HG03457 (cell line): ENCODE results near the gene C7.

Experiments
- ATAC-seq: cut with Tn5 transposase; IDR thresholded peaks from one replicate; pipeline ENCODE4 v1.9.1; 2021; ENCODE audit warnings: moderate number of reproducible peaks; ENCODE audit not compliant: unreplicated experiment

The C7 gene

DNA sequence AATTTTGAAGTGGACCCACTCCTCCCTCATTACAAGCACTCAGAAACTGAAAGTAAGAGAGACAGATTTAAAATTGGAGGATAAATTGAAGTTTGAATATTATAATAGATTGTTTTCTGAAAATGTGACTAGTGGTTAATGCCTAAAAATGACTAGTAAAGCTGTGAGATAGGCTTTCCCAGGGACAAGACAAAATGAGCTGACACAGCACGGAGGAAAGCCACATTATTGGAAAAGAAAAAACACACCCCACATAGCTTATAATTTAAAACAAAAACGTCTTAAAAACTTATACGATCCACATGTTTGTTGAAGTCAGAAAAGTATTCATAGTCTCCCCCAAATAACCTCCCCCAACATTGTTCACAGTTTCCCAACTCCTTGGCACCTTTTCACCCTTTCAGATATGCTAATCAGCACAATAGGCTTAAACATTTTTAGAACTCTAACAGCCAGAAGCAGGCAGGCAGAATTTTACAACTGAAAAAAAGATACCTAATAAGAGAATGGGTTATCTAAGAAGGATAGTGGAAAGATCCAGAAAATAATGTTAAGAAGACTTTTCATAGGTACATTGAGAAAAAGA is 6.1 kb downstream of the C7 start:
- no peak for ATAC-seq

DNA sequence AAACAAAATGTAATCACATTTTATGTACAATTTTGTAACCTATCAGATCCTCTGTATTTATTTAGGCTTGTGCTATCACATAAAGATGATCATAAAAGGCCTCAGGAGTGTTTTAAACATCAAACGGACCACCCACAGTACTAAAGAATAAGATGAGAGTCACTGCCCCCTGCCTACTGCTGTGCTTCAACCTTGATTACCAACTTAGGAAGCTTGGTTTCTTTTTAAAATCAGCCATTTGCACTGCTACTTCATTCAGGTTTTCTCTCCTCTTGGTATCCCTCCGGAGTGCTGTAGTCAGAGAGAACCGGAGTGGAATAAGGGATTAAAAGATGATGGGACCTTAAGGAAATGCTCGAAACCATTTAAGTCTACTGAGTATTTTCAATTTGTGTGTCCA is 6.9 kb downstream of the C7 start:
- no peak for ATAC-seq

DNA sequence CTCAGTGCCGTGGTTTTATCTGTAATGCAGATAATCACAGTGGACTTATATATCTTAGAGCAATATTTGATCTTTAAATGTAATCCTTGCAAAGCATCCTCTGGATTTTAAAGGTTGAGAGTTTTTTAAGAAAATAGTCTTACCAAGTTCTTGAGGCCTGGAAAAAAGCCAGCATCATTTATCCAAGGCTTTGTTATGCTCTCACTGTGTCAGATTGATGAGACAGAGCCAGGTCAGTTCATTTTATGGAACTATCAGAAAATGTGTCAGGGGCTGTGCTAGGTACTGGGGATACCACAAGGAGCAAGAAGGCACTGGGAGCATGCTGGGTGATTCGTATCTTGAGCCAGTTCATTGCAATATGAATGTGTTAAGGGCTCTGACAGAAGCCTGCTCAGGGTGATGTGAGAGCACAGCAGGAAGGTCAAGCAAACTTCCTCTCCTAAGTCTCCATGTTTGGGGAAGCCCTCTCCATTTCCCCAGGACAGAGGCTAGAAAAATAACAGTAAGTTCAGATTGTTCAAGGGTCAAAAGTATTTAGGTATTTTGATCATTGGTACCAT is 19.7 kb downstream of the C7 start:
- ATAC-seq = no peak

DNA sequence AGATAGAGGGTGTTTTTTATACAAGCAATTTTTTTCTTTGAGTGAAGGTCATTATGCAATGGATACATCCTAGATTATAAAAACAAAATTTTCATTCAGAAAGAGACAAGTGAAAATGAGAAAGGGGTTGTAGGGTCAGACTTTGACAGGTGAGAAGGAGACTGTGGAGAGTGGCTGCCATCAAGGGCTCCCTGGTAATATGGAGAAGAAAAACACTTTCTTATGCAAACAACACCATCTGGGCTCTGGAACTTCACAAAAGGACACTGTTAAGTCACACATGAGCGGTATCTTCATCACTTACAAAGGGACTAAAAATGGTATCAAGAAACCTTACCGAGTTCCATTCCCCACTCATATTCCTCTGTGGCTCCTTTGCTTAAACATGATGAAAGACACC is 23.5 kb downstream of the C7 start:
- ATAC-seq = no peak

DNA sequence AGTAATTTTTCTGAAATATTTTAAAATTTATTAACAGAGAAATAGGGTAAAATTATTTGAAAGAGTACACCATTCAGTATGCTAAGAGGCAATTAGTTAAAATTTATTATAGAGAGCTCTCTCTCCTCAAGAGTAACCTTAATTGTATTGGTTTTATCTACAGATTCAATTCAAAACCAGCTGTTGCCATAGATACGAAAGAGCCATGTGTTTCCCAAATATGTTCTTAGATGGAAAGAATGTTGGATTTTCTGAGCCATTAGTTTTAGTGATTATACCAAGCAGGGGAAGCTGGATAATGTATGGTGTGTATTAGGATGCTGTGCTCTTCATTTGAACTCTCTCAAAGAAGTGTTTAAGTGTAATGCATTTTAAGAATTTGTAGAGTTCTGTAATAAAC is 27.8 kb downstream of the C7 start:
- no peak for ATAC-seq

DNA sequence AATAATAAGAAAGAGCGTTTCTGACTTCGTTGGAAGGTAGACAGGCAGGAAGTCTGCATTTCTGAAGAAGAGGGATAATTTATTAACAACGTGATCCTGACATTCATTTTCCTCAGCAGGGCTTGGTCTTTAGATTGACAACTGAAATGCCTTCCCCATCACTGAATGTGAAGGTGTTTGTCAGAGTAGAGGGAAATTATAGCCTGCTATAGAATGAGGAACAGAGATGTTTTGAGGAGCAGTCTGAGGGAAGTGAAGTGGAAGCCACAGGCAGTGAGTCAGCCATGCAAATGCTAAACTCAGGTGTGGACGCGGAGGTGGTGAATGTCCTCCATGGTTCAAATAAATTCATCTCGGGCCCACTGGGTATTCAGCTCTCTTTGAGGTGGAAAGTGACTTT is 30.5 kb downstream of the C7 start:
- no peak for ATAC-seq

DNA sequence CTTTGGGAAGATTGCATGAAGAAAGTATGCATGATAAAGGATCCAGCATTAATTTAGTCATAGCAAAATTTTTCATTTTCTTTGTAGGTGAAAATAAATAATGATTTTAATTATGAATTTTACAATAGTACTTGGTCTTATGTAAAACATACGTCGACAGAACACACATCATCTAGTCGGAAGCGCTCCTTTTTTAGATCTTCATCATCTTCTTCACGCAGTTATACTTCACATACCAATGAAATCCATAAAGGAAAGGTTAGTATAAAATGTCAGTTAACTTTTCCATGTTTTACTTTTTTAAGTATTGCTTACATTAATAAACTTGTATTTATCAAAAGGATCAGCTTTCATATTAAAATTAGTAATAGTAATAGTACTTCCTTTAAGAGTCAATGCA is 35.8 kb downstream of the C7 start:
- ATAC-seq = no peak

DNA sequence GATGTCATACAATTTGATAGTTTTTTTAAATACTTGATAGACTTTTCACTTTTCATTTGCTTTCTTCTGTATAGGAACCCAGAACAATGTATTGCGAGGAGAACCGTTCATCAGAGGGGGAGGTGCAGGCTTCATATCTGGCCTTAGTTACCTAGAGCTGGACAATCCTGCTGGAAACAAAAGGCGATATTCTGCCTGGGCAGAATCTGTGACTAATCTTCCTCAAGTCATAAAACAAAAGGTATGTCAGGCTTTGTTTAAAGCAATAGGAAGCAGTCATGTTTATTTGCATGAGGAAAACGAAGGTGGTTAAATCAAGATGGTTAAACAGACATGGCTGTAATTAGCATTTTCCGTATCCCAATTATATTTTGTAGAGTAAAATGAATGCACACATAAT is 46.0 kb downstream of the C7 start:
- no peak for ATAC-seq

DNA sequence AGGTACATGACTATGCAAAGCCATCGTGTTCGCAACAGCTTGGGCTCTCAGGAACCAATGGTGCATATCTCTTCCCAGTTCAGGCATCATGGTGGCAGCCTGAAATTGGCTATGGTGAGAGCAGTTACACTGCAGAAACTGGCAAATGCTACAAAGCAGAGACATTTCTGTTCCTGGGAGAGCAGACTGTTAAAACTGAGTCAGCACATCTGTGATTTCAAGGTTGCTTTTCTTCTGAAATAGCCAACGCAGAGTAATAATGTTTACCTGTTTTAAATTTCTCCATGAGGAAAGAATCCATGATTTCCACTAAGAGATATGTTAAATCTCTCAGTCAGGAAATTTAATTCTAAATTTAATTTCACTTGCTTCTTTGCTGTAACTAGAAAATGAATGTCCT is 47.8 kb downstream of the C7 start:
- no peak for ATAC-seq

DNA sequence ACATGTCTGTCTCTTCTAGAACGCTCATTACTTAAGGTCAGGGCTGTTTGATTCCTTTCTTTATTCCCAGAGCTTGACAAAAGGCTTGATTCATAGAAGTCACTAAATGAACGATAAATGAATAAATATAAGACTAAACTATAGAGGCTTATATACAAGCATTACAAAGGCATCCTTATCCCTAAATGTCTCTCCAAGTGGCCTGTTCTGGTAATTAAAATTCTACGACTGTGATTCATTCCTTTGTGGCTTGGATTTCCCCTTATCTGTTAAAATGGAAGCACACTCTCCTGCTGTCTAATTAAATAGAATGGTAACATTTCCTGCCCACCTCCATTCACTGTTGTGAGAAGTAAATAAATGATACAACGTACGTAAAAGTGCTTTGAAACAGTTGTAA is 49.5 kb downstream of the C7 start:
- ATAC-seq = no peak

DNA sequence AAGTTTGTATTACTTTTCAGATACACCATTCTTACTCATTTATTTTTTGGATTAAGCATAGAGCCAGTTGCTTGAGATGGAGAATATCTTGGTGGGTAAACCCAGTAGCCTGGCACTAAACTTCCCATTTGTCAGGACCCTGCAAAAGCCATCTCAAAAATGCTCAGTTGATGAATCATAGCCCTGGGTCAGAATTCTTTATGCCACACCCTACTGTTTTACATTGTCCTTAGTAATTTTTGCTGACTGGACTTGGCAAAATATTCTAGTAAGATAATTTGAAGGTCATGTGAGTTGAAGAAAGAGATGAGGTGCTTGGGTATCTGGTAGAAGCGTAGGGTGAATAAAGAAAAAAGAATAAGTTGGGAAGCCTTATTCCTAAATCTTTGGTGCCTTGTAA is 50.7 kb downstream of the C7 start:
- ATAC-seq = no peak

DNA sequence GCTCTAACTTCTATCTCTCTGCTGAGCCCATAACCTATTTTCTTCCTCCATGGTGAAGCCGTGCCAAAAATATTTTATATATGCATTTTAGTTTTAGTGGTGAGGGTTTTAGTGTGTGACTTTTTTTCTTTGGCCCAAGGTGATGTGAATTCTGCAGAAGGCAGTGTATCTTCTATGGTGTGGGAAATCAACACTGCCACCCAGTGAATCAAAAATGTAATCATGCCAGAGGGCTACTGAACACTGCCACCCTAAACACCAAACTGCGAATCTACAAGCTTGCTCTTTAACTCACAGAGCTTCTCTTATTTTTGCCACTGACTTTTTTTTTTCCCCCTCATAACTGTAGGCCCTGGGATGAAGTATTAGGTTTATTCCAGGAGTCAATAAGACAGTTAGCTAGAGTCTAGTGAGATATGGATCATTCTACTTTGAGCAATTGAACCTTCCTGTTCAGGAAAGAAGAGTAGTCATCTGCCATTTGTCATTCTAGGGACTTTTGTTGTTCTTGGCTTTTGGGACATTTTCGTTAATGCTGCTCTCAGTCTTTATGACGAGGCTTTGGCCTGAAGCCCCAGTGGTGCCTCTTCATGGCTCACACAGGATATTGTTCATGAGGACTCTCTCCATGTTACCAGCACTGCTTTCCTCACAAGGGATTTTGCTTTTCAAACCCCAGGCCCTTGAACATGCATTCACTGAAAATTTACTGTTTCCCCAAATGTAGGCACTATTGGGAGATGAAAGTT is 53.1 kb downstream of the C7 start:
- ATAC-seq = no peak

DNA sequence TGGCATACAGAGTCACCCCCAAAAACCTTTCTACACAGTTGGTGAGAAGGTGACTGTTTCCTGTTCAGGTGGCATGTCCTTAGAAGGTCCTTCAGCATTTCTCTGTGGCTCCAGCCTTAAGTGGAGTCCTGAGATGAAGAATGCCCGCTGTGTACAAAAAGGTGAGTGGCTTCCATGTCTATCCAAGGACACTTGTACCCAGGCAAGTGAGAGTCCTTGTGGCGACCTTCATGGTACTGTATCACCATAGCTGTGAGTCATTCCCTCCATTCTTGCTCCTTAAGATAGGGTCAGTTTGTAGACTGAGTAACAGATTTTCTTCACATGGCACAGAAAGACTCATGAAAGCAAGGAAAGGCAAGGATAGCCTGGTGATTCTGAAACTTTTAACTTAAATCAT is 63.1 kb downstream of the C7 start:
- no peak for ATAC-seq

DNA sequence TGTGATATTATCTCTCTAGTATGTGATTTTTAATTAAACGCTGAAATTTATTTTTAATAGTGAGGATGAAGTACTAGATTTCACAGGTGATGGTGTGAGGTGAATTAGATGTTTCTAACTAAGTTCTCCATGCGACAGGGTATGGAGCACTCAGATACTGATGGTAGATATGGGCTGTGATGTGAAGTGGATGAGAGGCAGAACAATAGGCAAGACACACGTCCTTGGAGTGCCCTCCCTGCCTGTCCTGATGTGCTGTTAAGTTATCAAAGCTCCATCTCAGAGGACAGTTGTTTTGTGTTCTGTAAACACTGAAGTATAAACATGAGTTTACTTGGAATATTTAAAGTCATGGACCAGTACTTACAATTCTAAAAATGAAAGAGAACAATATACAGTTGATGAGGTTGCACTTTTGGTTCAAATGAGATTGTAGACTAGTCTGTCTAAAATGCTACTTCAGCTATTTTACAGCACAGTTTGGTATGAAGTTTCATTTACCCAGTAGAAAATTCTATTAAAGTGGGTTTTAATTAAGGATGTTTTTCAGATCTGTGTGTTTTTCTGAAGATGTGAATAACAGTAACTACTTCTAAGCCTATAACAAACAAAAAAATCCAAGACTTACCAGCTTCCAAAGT is 64.2 kb downstream of the C7 start:
- no peak for ATAC-seq

DNA sequence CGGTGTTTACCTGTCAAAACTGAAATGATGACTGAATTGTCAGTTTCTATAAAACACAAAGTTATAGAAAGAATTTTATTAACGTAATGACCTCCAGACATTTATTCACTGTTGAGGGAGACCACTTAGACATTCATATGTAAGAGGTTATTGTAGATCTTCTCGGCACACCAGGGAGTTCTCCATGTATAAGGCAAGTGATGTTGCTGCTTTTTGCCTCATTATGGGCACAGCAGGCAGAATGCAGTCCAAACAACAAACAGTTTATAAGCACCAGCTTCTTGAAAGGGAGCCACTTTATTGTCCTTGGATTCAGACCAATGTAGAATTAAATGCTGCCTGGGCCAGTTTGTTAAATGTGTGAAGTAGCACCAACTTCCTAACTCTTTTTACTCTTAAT is 66.7 kb downstream of the C7 start:
- ATAC-seq = no peak

DNA sequence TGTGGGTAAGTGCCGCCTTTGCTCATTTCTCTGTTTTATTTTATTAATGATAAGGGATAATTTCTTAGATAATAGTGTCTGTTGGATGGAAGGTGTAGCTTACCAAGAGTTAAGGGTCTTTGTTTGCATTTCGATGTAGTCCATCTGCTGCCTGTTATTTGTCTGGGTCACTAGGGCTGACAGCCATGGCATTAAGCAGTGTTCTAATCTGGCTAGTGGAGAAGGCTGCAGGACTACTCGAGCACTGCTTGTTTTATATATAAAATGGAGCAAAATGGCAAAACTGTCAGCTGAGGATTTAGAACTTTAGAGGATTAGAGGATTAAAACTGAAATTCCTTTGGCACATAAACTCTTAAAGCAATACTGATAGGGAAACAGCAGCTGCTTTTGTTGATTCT is 67.5 kb downstream of the C7 start:
- no peak for ATAC-seq

DNA sequence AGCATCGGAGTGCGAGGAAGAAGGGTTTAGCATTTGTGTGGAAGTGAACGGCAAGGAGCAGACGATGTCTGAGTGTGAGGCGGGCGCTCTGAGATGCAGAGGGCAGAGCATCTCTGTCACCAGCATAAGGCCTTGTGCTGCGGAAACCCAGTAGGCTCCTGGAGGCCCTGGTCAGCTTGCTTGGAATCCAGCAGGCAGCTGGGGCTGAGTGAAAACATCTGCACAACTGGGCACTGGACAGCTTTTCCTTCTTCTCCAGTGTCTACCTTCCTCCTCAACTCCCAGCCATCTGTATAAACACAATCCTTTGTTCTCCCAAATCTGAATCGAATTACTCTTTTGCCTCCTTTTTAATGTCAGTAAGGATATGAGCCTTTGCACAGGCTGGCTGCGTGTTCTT is 72.1 kb downstream of the C7 start:
- no peak for ATAC-seq

DNA sequence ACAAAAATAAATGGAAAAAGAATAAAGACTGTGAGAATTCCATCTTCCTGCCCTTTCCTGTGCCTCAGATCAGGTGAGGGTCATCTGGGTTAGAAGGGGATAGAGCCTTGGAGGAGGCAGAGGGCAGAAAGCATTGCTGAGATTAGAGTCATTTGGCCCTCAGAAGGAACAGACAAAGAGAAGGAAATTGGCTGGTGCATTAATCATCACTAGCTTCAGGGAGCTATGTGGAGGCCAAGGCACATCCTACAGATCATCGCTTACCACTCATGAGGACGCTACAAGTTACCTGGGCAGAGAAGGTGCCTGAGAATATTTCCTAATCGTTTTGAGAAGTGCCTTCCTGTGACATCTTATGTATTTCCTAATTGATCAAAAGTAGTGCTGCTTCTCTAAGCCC is 74.5 kb downstream of the C7 start:
- ATAC-seq = no peak

DNA sequence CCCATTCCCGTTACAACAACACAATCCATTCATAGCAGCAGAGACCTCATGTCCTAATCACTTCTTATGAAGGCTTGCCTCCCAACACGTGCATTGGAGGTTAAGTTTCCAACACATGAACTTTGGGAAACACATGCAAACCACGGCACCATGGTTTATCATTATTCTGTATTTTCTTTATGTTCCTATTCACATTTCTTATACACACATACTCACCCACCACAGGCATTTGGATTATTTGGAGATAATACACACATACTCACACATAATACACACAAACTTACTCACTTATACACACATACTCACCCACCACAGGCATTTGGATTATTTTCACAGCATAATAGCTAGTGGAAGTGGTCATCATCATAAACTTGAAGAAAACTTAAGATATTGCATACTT is 75.6 kb downstream of the C7 start:
- no peak for ATAC-seq

DNA sequence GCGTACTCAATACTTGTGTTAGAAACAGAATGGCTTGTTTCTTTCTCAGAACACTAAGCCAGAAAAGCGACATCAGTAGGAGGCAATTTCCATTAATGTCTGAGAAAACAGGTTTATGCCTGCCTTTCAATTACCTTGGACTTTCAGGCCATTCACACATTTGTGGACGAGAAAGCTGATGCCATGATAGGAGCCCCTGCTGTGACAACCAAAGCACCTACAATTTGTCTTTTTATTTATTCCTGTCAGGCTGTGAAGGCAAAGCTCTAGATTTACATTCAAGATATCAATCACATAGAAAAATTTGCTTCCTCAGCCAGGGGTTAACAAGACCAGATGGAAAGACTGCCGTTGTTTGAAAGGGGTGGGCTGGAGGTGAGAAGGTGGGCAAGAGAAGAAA is 76.2 kb downstream of the C7 start:
- no peak for ATAC-seq

DNA sequence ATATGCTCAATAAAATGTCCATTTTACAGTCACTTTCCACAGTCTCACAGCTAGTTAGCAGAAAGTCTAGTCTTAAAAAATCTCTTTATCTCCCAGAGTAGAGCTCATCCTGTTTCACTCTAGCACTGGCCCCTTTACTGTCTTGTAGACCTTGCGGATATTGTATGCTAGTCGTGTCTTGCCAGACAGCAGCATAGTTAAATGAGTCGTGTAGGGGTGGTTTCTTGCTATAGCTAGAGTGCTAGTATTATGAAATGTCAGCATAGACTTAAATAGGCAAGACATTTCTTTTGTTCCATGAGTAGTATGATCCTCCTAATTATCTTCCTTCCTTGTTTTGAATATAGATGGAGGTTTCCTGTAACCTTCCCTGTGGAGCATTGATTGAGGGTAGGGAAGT is 77.4 kb downstream of the C7 start:
- no peak for ATAC-seq

DNA sequence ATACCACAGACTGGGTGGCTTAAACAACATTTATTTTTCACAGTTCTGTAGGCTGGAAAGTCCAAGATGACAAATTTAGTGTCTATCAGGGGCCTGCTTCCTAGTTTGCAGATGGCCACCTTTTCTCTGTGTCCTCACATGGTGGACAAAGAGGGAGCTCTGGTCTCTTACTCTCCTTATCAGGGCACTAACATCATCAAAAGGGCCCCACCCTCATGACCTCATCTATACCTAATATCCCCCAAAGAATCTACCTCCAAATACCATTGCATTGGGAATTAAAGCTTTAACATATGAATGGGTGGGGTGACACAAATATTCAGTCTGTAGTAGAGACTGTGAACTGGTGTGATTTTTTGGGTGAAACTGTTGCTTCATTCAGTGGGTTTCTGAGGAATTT is 78.1 kb downstream of the C7 start:
- ATAC-seq = no peak
